Common myeloid progenitor, CD34-positive (primary cell): ENCODE data around the gene MANSC4.

Experiments
- CTCF ChIA-PET: fragments of 350-600 bp; sonication (Branson Sonifier 250); formaldehyde crosslinking; loops from one replicate; lab custom pipeline; 2021; ENCODE audit warnings: antibody characterized with exemption; lab: Charles Lee
- POLR2A ChIA-PET: fragments of 350-600 bp; sonication (Branson Sonifier 250); formaldehyde crosslinking; loops from one replicate; lab custom pipeline; 2021; ENCODE audit warnings: antibody characterized with exemption; lab: Charles Lee
- DNase-seq, 3 donors: peaks; one replicate each; pipeline versions ENCODE4 v3.0.0 to v3.0.0-alpha.2; 2013
- H3K27ac ChIP-seq, 2 experiments: 1 replicate in 1 of 2; 2 replicates in 1 of 2; pipeline ENCODE4 v1.7.0; 2013; ENCODE audit warnings: inconsistent platforms in 2 of 2, low read length in 2 of 2, mild to moderate bottlenecking in 2 of 2, low read depth in 1 of 2, moderate library complexity in 1 of 2; ENCODE audit not compliant: severe bottlenecking in 2 of 2, insufficient read depth in 1 of 2, poor library complexity in 1 of 2
- H3K27me3 ChIP-seq, 5 experiments: replicated peaks in 2 of 5; 1 replicate in 3 of 5; 2 replicates in 2 of 5; pipeline versions ENCODE4 v1.6.1 to v1.7.0; 2013; ENCODE audit warnings: low read length in 4 of 5, mild to moderate bottlenecking in 2 of 5, moderate library complexity in 2 of 5, inconsistent platforms in 1 of 5; ENCODE audit not compliant: insufficient read depth in 5 of 5, control insufficient read depth in 4 of 5
- H3K36me3 ChIP-seq, 4 experiments: 1 replicate in 2 of 4; 2 replicates in 2 of 4; pipeline versions ENCODE4 v1.6.1 to v1.7.0; 2013; ENCODE audit warnings: low read length in 3 of 4, control low read depth in 1 of 4, mild to moderate bottlenecking in 1 of 4; ENCODE audit not compliant: control insufficient read depth in 4 of 4, insufficient read depth in 4 of 4
- H3K4me1 ChIP-seq, 4 experiments: 1 replicate in 3 of 4; 2 replicates in 1 of 4; pipeline versions ENCODE4 v1.6.1 to v1.7.1; 2013; ENCODE audit warnings: low read length in 3 of 4, mild to moderate bottlenecking in 3 of 4, control low read depth in 1 of 4, inconsistent platforms in 1 of 4, moderate library complexity in 1 of 4; ENCODE audit not compliant: control insufficient read depth in 4 of 4, insufficient read depth in 4 of 4; ENCODE audit errors: control extremely low read depth in 1 of 4
- H3K4me3 ChIP-seq, 7 experiments: 1 replicate in 4 of 7; 2 replicates in 3 of 7; pipeline versions ENCODE4 v1.5.1 to v1.7.0; 2013; ENCODE audit warnings: mild to moderate bottlenecking in 7 of 7, low read length in 6 of 7, moderate library complexity in 6 of 7, inconsistent platforms in 2 of 7, low read depth in 2 of 7, control low read depth in 1 of 7; ENCODE audit not compliant: insufficient read depth in 4 of 7, control insufficient read depth in 1 of 7; ENCODE audit errors: extremely low read depth in 1 of 7
- H3K9me3 ChIP-seq, 5 experiments: 1 replicate in 4 of 5; 2 replicates in 1 of 5; pipeline versions ENCODE4 v1.6.1 to v1.7.1; 2013; ENCODE audit warnings: low read length in 4 of 5, mild to moderate bottlenecking in 2 of 5, inconsistent platforms in 1 of 5, low read depth in 1 of 5, moderate library complexity in 1 of 5; ENCODE audit not compliant: control insufficient read depth in 4 of 5, insufficient read depth in 2 of 5; ENCODE audit errors: control extremely low read depth in 1 of 5
- WGBS: methylation state at CpG from one replicate; pipeline ENCODE4 v1.1.5; 2013; ENCODE audit not compliant: insufficient coverage; 5-methylcytosine and 5-hydroxymethylcytosine counted together

The MANSC4 gene

DNA sequence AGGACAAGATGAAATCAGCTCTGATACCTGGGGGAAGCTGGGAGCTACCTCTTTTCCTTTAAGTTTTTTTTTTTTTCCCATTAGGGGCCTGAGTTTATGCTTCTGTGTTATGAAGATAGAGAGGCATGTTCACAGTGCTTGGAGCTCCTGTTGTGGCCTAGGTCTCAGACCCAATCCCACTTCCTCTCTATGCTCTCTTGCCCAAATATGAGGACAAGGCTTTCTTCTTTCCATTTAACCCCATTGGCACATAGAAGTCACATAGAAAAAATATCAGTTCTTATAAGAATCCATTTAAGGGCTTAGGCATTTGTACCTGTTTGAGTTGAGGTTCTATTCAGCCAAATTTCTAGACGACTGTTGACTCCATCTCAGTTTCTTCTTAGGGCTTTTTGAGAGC, 56.8 kb downstream of the MANSC4 start:
- WGBS, result no CpG with 5 or more reads among the region's 1 CpG
- Histone ChIP-seq H3K4me1 (no peaks in the 10 kb centered on the region), H3K27me3 (no peaks in the 10 kb centered on the region), H3K4me3 (no peak overlapping the region), H3K27ac (no peak overlapping the region), H3K36me3 (peaks cover 14 to 54% (median 36%) of the 10 kb centered on the region in 4 experiments), H3K9me3 (no peaks in the 10 kb centered on the region)
- DNase-seq, result no peak
- CTCF ChIA-PET, result interaction anchor here (1.0 to 1.4 kb wide), 3 partner anchors 9 to 87 kb away, joined by 3 to 4 read pairs (median 4); no protein-coding TSS in a partner anchor
- POLR2A ChIA-PET, result no interaction called here
